Measurements from ENCODE around the gene CTIF. TPM values are rescaled to one million over a fixed set of nuclear protein-coding genes. Genes with fewer than 3 reads are reported as not detected.

Gene CTIF
- total RNA-seq, 1 donor from 2014 or later = 137 TPM

- Mint-ChIP-seq H3K4me3 (ENCODE audit: unreplicated experiment) (no peak overlapping the region), H3K27ac (ENCODE audit: unreplicated experiment) (no peak overlapping the region)
Observed at GRCh38 chr18:48884771-48885170, 345.9 kb downstream of the CTIF start.

GRCh38 chr18:48885266-48885923 lies 346.6 kb downstream of the CTIF start:
- Mint-ChIP-seq H3K27me3 (ENCODE audit: unreplicated experiment) (peaks cover 8% of the 10 kb centered on the region), H3K27ac (ENCODE audit: unreplicated experiment) (no peak overlapping the region), H3K4me3 (ENCODE audit: unreplicated experiment) (no peak overlapping the region), H3K36me3 (ENCODE audit: unreplicated experiment) (peaks cover 6% of the 10 kb centered on the region), H3K9me3 (ENCODE audit: unreplicated experiment) (peaks cover 6% of the 10 kb centered on the region), H3K4me1 (ENCODE audit: low read depth, unreplicated experiment) (peaks cover 20% of the 10 kb centered on the region)
- no peak for DNase-seq
- TF ChIP-seq, protein P1, sequence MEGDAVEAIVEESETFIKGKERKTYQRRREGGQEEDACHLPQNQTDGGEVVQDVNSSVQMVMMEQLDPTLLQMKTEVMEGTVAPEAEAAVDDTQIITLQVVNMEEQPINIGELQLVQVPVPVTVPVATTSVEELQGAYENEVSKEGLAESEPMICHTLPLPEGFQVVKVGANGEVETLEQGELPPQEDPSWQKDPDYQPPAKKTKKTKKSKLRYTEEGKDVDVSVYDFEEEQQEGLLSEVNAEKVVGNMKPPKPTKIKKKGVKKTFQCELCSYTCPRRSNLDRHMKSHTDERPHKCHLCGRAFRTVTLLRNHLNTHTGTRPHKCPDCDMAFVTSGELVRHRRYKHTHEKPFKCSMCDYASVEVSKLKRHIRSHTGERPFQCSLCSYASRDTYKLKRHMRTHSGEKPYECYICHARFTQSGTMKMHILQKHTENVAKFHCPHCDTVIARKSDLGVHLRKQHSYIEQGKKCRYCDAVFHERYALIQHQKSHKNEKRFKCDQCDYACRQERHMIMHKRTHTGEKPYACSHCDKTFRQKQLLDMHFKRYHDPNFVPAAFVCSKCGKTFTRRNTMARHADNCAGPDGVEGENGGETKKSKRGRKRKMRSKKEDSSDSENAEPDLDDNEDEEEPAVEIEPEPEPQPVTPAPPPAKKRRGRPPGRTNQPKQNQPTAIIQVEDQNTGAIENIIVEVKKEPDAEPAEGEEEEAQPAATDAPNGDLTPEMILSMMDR (IDR thresholded peaks at IDR 0.05; ENCODE audit: partially characterized antibody, unreplicated experiment) = no peak

More at GRCh38 chr18:48884771-48885170, 345.9 kb downstream of the CTIF start:
- Mint-ChIP-seq H3K36me3 (ENCODE audit: unreplicated experiment) (peaks cover 6% of the 10 kb centered on the region), H3K4me1 (ENCODE audit: low read depth, unreplicated experiment) (peaks cover 14% of the 10 kb centered on the region), H3K27me3 (ENCODE audit: unreplicated experiment) (peaks cover 8% of the 10 kb centered on the region), H3K9me3 (ENCODE audit: unreplicated experiment) (peaks cover 6% of the 10 kb centered on the region)
- no peak for DNase-seq
- TF ChIP-seq, protein P1 (IDR thresholded peaks at IDR 0.05; ENCODE audit: partially characterized antibody, unreplicated experiment) = no peak

DNA sequence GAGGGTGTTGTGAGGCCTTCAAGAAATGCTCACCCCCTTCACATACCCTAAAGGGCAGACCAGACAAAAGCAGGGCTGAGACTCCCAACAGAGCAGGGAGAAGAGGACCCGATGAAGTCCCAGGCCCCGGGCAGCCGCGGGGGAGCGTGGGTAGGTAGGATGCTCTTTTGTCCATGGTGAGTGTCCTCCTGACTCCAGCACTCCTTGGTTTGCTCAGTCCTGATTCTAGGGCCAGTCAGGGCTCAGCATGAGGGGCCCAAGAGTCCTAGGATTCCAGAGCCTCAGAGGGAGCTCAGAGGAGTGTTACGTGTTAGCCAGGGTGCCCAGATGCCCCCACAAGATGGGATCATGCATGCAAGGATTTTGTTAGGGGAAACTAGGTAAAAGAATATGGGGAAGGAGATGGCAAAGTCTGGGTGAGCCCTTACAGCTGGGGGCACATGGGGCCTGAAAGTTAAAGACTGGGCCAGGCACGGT lies 347.1 kb downstream of the CTIF start:
- no peak for DNase-seq
- H3K27me3 Mint-ChIP-seq (ENCODE audit: unreplicated experiment) = peaks cover 8% of the 10 kb centered on the region
- H3K27ac Mint-ChIP-seq (ENCODE audit: unreplicated experiment) = no peak overlapping the region
- no peak overlapping the region for H3K4me3 Mint-ChIP-seq (ENCODE audit: unreplicated experiment)
- H3K4me1 Mint-ChIP-seq (ENCODE audit: low read depth, unreplicated experiment) = peaks cover 20% of the 10 kb centered on the region
- peaks cover 5% of the 10 kb centered on the region for H3K36me3 Mint-ChIP-seq (ENCODE audit: unreplicated experiment)
- TF ChIP-seq, protein P1 (IDR thresholded peaks at IDR 0.05; ENCODE audit: partially characterized antibody, unreplicated experiment) = no peak
- peaks cover 6% of the 10 kb centered on the region for H3K9me3 Mint-ChIP-seq (ENCODE audit: unreplicated experiment)

DNA sequence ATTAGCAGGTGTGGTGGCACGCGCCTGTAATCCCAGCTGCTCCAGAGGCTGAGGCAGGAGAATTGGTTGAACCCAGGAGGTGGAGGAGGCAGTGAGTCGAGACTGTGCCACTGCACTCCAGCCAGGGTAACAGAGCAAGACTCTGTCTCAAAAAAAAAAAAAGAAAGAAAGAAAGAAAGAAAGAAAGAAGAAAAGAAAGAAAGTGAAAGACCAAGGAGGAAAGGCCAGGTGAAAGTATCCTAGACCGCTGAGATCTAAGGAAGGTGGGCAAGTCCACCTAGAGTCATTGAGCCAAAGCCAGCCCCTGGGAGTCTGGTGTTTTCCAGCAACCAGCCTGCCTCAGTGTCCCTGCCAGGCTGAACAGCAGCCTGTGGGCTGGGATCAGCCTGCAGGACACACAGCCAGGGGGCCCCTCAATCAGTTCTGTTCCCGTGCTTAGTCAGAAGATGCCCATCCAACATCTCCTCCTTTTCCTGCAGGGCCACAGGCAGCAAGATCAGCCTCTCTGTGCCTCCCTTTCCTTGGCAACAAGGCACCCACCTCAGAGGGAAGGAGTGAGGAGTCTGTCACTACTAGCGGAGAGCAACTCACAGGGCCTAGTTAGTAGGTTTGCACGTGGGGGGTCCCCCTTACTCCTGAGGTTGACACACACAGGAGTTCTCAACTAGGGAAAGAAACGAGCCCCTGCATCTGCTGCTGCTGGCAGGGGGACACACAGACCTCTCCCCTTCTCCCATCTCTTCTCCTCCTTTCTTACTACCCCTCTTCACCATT lies 347.9 kb downstream of the CTIF start:
- peaks cover 8% of the 10 kb centered on the region for H3K27me3 Mint-ChIP-seq (ENCODE audit: unreplicated experiment)
- no peak overlapping the region for H3K4me3 Mint-ChIP-seq (ENCODE audit: unreplicated experiment)
- H3K4me1 Mint-ChIP-seq (ENCODE audit: low read depth, unreplicated experiment) = peaks cover 22% of the 10 kb centered on the region
- H3K9me3 Mint-ChIP-seq (ENCODE audit: unreplicated experiment) = peaks cover 6% of the 10 kb centered on the region
- H3K36me3 Mint-ChIP-seq (ENCODE audit: unreplicated experiment) = no peaks in the 10 kb centered on the region
- H3K27ac Mint-ChIP-seq (ENCODE audit: unreplicated experiment) = no peak overlapping the region
- TF ChIP-seq, protein P1 (IDR thresholded peaks at IDR 0.05; ENCODE audit: partially characterized antibody, unreplicated experiment) = no peak
- DNase-seq = no peak
